Tibial artery (tissue), 4 donors: Measurements from ENCODE around the gene C1S.

ENCODE experiments used
- DNase-seq, 2 donors: peaks; one replicate each; pipeline ENCODE4 v3.0.0-alpha.2; 2019
- H3K27ac ChIP-seq, 2 donors: fragments of 200-600 bp; sonication (generic) in 1 of 2; 1 replicate in 1 of 2; 2 replicates in 1 of 2; pipeline ENCODE4 v1.5.1; 2018 to 2019; ENCODE audit warnings: mild to moderate bottlenecking in 1 of 2
- H3K27me3 ChIP-seq, 2 donors: fragments of 200-600 bp; sonication (generic) in 1 of 2; one replicate each; pipeline versions ENCODE4 v1.5.1 to v1.6.0; 2016 to 2019
- H3K36me3 ChIP-seq, 3 donors: fragments of 200-600 bp; sonication (generic) in 2 of 3; one replicate each; pipeline ENCODE4 v1.5.1; 2016 to 2019; ENCODE audit warnings: mild to moderate bottlenecking in 2 of 3
- H3K4me1 ChIP-seq, 4 donors: fragments of 200-600 bp; sonication (generic) in 2 of 4; 1 replicate in 3 of 4; 2 replicates in 1 of 4; pipeline ENCODE4 v1.5.1; 2016 to 2019
- H3K4me3 ChIP-seq, 2 donors: fragments of 200-600 bp; sonication (generic) in 1 of 2; 1 replicate in 1 of 2; 2 replicates in 1 of 2; pipeline ENCODE4 v1.5.1; 2018 to 2019; ENCODE audit warnings: mild to moderate bottlenecking in 2 of 2
- H3K9me3 ChIP-seq, 3 donors: fragments of 200-600 bp; sonication (generic) in 1 of 3; one replicate each; pipeline ENCODE4 v1.5.1; 2016 to 2019
- intact Hi-C: fragments of 100-400 bp; cut with DNase I; formaldehyde crosslinking; loops from one replicate; pipeline ENCODE4 v1.15.0; 2023; ENCODE audit warnings: low total_unique reads
- TF ChIP-seq, protein P1 (sequence below), 2 experiments: fragments of 200-600 bp in 1 of 2; fragments of 450-650 bp in 1 of 2; IDR thresholded peaks; one replicate each; pipeline ENCODE4 v1.5.1; 2017 to 2019; ENCODE audit warnings: antibody characterized with exemption in 2 of 2, mild to moderate bottlenecking in 1 of 2, moderate library complexity in 1 of 2

The C1S gene

DNA sequence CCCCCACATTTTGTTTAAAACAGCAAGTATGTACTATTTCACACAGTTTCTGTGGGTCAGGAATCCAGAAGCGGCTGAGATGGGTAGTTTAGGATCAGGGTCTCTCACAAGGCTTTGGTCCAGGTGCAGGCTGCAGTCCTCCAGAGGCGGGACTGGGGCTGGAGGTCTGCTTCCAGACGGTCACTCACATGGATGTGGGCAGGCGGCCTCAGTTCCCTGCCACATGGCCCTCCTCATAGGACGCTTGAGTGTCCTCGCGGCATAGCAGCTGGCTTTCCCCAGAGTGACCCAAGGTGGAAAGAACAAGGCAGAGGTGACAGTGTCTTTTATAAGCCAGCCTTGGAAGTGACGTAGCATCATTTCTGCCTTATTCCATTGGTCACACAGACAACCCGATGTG is 56.4 kb downstream of the C1S start:
- peaks cover 0 to 9% (median 4%) of the 10 kb centered on the region in 3 donors for H3K36me3 ChIP-seq
- H3K4me1 ChIP-seq = peaks cover 0 to 6% (median 0%) of the 10 kb centered on the region in 4 donors
- no peak overlapping the region for H3K27ac ChIP-seq
- H3K4me3 ChIP-seq = no peak overlapping the region
- DNase-seq = peak in 1 of 2 donors; percentile 55
- intact Hi-C loops = loop anchor here (10.0 kb wide), 1 partner anchor 172 kb away; the partner anchor contains the start of genes C12orf57 and RNU7-1
- TF ChIP-seq, protein P1, sequence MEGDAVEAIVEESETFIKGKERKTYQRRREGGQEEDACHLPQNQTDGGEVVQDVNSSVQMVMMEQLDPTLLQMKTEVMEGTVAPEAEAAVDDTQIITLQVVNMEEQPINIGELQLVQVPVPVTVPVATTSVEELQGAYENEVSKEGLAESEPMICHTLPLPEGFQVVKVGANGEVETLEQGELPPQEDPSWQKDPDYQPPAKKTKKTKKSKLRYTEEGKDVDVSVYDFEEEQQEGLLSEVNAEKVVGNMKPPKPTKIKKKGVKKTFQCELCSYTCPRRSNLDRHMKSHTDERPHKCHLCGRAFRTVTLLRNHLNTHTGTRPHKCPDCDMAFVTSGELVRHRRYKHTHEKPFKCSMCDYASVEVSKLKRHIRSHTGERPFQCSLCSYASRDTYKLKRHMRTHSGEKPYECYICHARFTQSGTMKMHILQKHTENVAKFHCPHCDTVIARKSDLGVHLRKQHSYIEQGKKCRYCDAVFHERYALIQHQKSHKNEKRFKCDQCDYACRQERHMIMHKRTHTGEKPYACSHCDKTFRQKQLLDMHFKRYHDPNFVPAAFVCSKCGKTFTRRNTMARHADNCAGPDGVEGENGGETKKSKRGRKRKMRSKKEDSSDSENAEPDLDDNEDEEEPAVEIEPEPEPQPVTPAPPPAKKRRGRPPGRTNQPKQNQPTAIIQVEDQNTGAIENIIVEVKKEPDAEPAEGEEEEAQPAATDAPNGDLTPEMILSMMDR (IDR thresholded peaks at IDR 0.05) = no peak
- H3K9me3 ChIP-seq = no peaks in the 10 kb centered on the region
- no peaks in the 10 kb centered on the region for H3K27me3 ChIP-seq

DNA sequence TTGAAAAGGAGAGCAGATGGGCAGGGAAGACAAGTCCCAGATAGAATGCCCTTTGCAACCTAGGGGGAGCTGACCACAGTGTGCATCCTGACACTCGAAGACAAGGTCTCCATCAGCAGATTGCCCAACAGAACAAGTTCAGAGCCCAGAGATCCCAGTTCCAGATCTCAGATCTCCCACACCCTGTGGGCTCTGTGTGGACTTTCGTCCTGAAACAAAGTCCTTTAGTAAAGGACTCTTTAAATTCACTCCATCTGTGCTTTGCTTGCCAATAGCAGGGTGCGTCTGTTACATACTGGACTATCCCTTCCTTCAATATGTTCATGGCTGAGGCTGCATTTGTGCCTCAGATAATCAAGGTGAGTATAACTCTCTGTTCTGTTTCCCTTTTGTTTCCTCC is 57.2 kb downstream of the C1S start:
- Histone ChIP-seq H3K9me3 (no peaks in the 10 kb centered on the region), H3K27ac (no peak overlapping the region), H3K4me3 (no peak overlapping the region), H3K27me3 (no peaks in the 10 kb centered on the region), H3K4me1 (peaks cover 0 to 6% (median 0%) of the 10 kb centered on the region in 4 donors), H3K36me3 (peaks cover 0 to 9% (median 4%) of the 10 kb centered on the region in 3 donors)
- DNase-seq = no peak
- TF ChIP-seq, protein P1 (IDR thresholded peaks at IDR 0.05) = no peak
- intact Hi-C loops = loop anchor here (10.0 kb wide), 1 partner anchor 173 kb away; the partner anchor contains the start of genes C12orf57 and RNU7-1

DNA sequence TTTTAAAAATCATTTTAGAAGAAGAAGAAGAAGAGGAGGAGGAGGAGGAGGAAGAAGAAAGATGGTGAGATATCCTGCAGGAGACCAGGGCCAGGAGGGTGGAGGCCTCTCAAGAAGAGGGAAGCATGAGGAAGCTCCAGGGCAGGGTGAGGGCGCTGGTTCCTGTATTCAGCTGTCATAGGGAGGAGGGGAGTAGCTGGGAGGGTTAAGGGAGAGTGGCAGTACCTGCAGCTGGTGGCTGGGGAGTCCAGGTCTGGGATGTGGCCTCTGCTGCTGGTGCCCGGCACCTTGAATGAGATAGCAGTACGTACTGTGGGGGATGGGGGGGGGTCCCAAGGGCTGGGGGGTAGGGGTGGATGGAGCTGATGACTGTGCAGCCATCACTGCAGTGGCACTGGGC is 58.4 kb downstream of the C1S start:
- TF ChIP-seq, protein P1 (IDR thresholded peaks at IDR 0.05) = no peak
- Histone ChIP-seq H3K4me1 (no peaks in the 10 kb centered on the region), H3K4me3 (no peak overlapping the region), H3K27me3 (no peaks in the 10 kb centered on the region), H3K9me3 (no peaks in the 10 kb centered on the region), H3K36me3 (peaks cover 0 to 9% (median 4%) of the 10 kb centered on the region in 3 donors), H3K27ac (no peak overlapping the region)
- intact Hi-C loops = loop anchor here (10.0 kb wide), 1 partner anchor 174 kb away; the partner anchor contains the start of genes C12orf57 and RNU7-1
- no peak for DNase-seq

DNA sequence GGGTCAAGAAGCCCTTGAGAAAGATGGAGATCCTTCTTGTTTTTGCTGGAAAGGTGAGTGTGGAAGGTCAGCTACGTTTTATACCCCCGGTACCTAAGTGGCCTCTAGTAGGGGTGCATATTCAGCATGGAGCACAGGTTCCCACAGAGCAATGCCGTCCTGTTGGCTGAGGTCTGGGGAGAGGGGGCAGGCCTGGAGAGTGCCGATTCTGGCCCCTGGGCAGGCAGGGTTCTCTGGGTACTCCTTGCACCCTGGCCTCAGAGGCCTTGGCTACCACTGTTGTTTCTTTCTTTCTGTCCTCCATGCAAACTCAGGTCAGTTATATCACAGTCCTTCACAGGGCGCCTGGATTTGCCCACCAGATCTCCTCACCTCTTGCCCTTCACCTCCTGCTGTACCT is 59.6 kb downstream of the C1S start:
- Histone ChIP-seq H3K36me3 (peaks cover 0 to 7% (median 2%) of the 10 kb centered on the region in 3 donors), H3K27me3 (no peaks in the 10 kb centered on the region), H3K27ac (no peak overlapping the region), H3K4me1 (no peaks in the 10 kb centered on the region), H3K9me3 (no peaks in the 10 kb centered on the region), H3K4me3 (no peak overlapping the region)
- TF ChIP-seq, protein P1 (IDR thresholded peaks at IDR 0.05) = no peak
- intact Hi-C loops = no loop called here
- DNase-seq = no peak
